ENCODE data around the gene ARF6. TPM values are rescaled to one million over a fixed set of nuclear protein-coding genes. Genes with fewer than 3 reads are reported as not detected.
"Not testable (repeated sequence)": the region's sequence is repeated elsewhere in the genome, so short reads cannot be mapped to it uniquely, and the experiment has no call there.

ARF6 gene
- total and polyA plus RNA-seq, 2 donors (not counting 1 experiment from before 2014, with no cell fraction given) = 54.7 to 67.4 TPM

- Histone ChIP-seq H2AFZ (ENCODE audit: low read length) (no peak overlapping the region), H3K27ac (ENCODE audit: insufficient read depth, low read length) (peak overlapping the region; percentile 25), H4K20me1 (ENCODE audit: control insufficient read depth, extremely low read depth, insufficient read depth, low read length) (peaks cover 2% of the 10 kb centered on the region), H3K9ac (ENCODE audit: insufficient read depth, low read length) (peak overlapping the region; percentile 97), H3K9me3 (ENCODE audit: control insufficient read depth, insufficient read depth, low read depth, low read length) (no peaks in the 10 kb centered on the region), H3K36me3 (ENCODE audit: control insufficient read depth, insufficient read depth, low read length) (peaks cover 6% of the 10 kb centered on the region), H3K4me3 (replicated peaks in 1 of 4; ENCODE audit: control extremely low read depth in 1 of 4, insufficient read depth in 1 of 4, low read depth in 3 of 4, low read length in 4 of 4) (peak overlapping the region; percentile 73 to 97 (median 94)), H3K79me2 (ENCODE audit: control insufficient read depth, insufficient read depth, low read length) (peaks cover 57% of the 10 kb centered on the region), H3K27me3 (ENCODE audit: control insufficient read depth, insufficient read depth, low read length) (no peaks in the 10 kb centered on the region), H3K4me2 (ENCODE audit: extremely low read depth, insufficient read depth, low read length) (peak overlapping the region; percentile 92), H3K4me1 (ENCODE audit: control insufficient read depth, extremely low read depth, insufficient read depth, low read length) (peaks cover 8% of the 10 kb centered on the region)
- TF ChIP-seq EZH2 (IDR thresholded peaks at IDR 0.05; ENCODE audit: low read length, missing control alignments) = no peak
- TF ChIP-seq, protein P1, sequence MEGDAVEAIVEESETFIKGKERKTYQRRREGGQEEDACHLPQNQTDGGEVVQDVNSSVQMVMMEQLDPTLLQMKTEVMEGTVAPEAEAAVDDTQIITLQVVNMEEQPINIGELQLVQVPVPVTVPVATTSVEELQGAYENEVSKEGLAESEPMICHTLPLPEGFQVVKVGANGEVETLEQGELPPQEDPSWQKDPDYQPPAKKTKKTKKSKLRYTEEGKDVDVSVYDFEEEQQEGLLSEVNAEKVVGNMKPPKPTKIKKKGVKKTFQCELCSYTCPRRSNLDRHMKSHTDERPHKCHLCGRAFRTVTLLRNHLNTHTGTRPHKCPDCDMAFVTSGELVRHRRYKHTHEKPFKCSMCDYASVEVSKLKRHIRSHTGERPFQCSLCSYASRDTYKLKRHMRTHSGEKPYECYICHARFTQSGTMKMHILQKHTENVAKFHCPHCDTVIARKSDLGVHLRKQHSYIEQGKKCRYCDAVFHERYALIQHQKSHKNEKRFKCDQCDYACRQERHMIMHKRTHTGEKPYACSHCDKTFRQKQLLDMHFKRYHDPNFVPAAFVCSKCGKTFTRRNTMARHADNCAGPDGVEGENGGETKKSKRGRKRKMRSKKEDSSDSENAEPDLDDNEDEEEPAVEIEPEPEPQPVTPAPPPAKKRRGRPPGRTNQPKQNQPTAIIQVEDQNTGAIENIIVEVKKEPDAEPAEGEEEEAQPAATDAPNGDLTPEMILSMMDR (conservative IDR thresholded peaks at IDR 0.05 in 1 of 2, IDR thresholded peaks at IDR 0.05 in 1 of 2; ENCODE audit: low read depth in 1 of 2, low read length in 2 of 2) = no peak
- no peak for DNase-seq (ENCODE audit: low read depth in 2 of 2)
Observed at GRCh38 chr14:49895480-49895879, 2.6 kb downstream of the ARF6 start.

GRCh38 chr14:49896272-49896671, 3.4 kb downstream of the ARF6 start:
- H3K9ac ChIP-seq (ENCODE audit: insufficient read depth, low read length); H3K36me3 ChIP-seq (ENCODE audit: control insufficient read depth, insufficient read depth, low read length); DNase-seq (ENCODE audit: low read depth in 2 of 2); H3K27me3 ChIP-seq (ENCODE audit: control insufficient read depth, insufficient read depth, low read length); H2AFZ ChIP-seq (ENCODE audit: low read length); H3K4me1 ChIP-seq (ENCODE audit: control insufficient read depth, extremely low read depth, insufficient read depth, low read length); H3K9me3 ChIP-seq (ENCODE audit: control insufficient read depth, insufficient read depth, low read depth, low read length); H4K20me1 ChIP-seq (ENCODE audit: control insufficient read depth, extremely low read depth, insufficient read depth, low read length): not testable (repeated sequence)
- peak overlapping the region; percentile 37 for H3K27ac ChIP-seq (ENCODE audit: insufficient read depth, low read length)
- H3K4me2 ChIP-seq (ENCODE audit: extremely low read depth, insufficient read depth, low read length) = peak overlapping the region; percentile 92
- H3K4me3 ChIP-seq (replicated peaks in 1 of 4; ENCODE audit: control extremely low read depth in 1 of 4, insufficient read depth in 1 of 4, low read depth in 3 of 4, low read length in 4 of 4) = peak overlapping the region; percentile 73 to 97 (median 94)
- peaks cover 57% of the 10 kb centered on the region for H3K79me2 ChIP-seq (ENCODE audit: control insufficient read depth, insufficient read depth, low read length)

- peak overlapping the region; percentile 3 to 95 (median 84) for H3K4me3 ChIP-seq (replicated peaks in 1 of 4; ENCODE audit: control extremely low read depth in 1 of 4, insufficient read depth in 1 of 4, low read depth in 3 of 4, low read length in 4 of 4)
Observed at GRCh38 chr14:49896966-49897365, 4.1 kb downstream of the ARF6 start.

More at GRCh38 chr14:49896966-49897365, 4.1 kb downstream of the ARF6 start:
- no peaks in the 10 kb centered on the region for H3K9me3 ChIP-seq (ENCODE audit: control insufficient read depth, insufficient read depth, low read depth, low read length)
- H3K4me1 ChIP-seq (ENCODE audit: control insufficient read depth, extremely low read depth, insufficient read depth, low read length) = peaks cover 2% of the 10 kb centered on the region
- H3K79me2 ChIP-seq (ENCODE audit: control insufficient read depth, insufficient read depth, low read length) = peaks cover 57% of the 10 kb centered on the region
- H3K9ac ChIP-seq (ENCODE audit: insufficient read depth, low read length) = no peak overlapping the region
- no peak for DNase-seq (ENCODE audit: low read depth in 2 of 2)
- no peak overlapping the region for H2AFZ ChIP-seq (ENCODE audit: low read length)
- TF ChIP-seq EZH2 (IDR thresholded peaks at IDR 0.05; ENCODE audit: low read length, missing control alignments) = no peak
- TF ChIP-seq, protein P1 (conservative IDR thresholded peaks at IDR 0.05 in 1 of 2, IDR thresholded peaks at IDR 0.05 in 1 of 2; ENCODE audit: low read depth in 1 of 2, low read length in 2 of 2) = no peak
- H3K27ac ChIP-seq (ENCODE audit: insufficient read depth, low read length) = no peak overlapping the region
- H3K36me3 ChIP-seq (ENCODE audit: control insufficient read depth, insufficient read depth, low read length) = peaks cover 6% of the 10 kb centered on the region
- peaks cover 2% of the 10 kb centered on the region for H4K20me1 ChIP-seq (ENCODE audit: control insufficient read depth, extremely low read depth, insufficient read depth, low read length)
- H3K27me3 ChIP-seq (ENCODE audit: control insufficient read depth, insufficient read depth, low read length) = no peaks in the 10 kb centered on the region
- peak overlapping the region; percentile 92 for H3K4me2 ChIP-seq (ENCODE audit: extremely low read depth, insufficient read depth, low read length)
